GM19438 (cell line): ENCODE measurements around the gene SCNN1G.
"Not testable (repeated sequence)": the region's sequence is repeated elsewhere in the genome, so short reads cannot be mapped to it uniquely, and the experiment has no call there.

ENCODE experiments used
- ATAC-seq: cut with Tn5 transposase; IDR thresholded peaks from one replicate; pipeline ENCODE4 v1.9.1; 2021; ENCODE audit warnings: low read depth; ENCODE audit not compliant: unreplicated experiment

Gene SCNN1G

DNA sequence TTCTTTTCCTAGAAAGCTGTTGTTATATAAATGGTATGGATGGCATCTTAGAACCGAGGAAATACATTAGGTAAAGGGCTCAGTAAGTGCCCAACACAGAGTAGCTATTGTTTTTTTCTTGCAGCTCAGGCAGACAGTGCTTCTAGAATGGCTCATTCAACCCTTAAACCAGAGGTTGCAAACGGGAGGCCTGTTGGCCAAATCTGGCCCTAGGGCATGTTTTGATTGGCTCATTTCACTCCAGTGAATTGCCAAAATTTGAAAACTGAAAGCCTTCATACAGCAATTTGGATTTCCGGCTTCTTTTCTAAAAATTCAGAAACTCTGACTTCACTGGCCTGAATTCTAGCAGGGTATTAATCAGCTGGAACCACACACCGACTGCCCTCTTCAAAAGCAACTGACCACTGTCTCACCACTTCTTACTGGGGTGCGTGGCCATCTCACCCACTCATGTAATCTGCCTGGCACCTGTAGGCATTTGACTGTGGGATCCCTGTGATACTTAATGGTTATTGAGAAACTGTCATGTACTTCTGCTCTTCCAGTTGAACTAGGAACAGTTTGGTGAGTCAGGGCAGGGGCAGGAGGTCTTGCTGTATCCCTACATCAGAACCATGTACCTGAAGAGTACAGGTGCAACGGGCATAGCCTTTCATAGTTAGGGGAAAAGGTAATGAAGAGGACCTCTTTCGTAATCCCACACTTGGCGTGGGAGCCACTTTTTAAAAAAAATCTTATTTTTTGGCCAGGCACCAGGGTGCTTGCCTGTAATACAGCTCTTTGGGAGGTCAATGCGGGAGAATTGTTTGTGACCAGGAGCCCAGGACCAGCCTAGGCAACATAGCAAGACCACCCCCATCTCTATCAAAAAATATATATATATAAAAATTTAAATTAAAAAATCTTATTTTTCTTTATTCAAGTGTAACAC, 66.0 kb downstream of the SCNN1G start:
- no peak for ATAC-seq

DNA sequence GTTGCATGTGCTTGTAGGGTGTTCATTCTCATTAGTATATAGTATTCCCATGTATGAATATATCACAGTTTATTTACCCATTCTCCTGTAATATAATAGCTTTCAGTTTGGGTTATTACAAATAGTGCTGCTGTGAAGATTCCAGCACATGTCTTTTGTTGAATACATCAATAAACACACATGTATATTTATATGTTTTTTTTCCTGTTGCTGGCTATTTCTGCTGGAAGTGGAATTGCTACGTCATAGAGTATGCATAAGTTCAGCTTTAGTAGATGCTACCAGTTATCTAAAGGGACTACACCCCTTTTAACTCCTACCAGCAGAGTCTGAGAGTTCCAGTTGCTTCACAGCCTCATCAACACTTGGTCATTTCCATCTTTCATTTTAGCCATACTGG, 67.3 kb downstream of the SCNN1G start:
- ATAC-seq = no peak

DNA sequence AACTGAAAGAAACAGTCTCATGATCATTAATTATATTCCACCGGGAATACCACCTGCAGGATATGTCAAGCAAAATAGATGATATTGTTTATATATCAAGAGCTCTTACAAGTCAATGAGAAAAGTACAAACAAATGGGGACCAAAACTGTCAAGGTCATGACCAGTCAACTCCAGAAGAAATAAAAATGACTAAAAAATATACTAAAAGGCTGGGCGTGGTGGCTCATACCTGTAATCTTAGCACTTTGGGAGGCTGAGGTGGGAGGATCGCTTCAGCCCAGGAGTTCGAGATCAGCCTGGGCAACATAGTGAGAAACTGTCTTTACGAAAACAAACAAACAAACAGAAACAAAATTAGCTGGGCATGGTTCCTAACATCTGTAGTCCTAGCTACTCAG, 69.8 kb downstream of the SCNN1G start:
- no peak for ATAC-seq

DNA sequence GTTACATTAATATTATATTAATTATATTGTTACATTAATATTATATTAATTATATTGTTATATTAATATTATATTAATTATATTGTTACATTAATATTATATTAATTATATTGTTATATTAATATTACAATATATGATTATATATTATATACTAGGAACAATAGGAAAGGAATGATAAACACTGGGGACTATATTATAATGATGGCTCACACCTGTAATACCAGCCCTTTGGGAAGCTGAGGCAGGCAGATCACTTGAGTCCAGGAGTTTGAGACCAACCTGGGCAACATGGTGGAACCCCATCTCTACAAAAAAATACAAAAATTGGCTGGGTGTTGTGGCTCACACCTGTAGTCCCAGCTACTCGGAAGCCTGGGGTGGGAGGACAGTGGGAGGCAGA, 71.1 kb downstream of the SCNN1G start:
- not testable (repeated sequence) for ATAC-seq

DNA sequence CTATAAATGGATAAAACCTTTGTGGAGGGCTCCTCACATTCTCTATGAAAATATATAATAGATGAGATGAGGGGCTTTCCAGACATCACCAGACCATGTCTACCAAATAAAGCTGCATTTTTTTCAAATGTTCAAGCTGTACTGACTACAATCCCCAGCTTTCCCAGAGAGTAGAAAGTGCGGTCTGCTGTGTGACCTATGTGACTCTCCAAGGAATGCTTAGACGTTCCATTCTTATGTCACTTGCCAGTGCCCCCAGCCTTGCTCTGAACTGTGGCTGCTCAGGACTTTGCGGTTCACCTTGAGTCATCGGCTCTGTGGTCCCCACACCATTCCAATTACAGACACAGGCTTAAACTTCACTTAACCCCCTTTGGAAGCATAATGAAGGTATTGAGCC, 71.8 kb downstream of the SCNN1G start:
- no peak for ATAC-seq

DNA sequence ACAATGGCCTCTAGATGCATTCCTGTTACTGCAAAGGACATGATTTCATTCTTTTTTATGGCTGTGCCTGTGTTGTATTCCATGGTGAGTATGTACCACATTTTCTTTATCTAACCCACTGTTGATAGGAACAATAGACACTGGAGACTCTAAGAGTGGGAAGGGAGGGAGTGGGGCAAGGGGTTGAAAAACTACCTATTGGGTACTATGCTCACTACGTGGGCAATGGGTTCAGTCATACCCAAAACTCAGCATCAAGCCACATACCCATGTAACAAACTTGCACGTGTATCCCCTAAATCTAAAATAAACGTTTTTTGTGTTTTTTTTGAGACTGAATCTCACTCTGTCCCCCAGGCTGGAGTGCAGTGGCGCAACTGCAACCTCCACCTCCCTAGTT, 72.5 kb downstream of the SCNN1G start:
- no peak for ATAC-seq

DNA sequence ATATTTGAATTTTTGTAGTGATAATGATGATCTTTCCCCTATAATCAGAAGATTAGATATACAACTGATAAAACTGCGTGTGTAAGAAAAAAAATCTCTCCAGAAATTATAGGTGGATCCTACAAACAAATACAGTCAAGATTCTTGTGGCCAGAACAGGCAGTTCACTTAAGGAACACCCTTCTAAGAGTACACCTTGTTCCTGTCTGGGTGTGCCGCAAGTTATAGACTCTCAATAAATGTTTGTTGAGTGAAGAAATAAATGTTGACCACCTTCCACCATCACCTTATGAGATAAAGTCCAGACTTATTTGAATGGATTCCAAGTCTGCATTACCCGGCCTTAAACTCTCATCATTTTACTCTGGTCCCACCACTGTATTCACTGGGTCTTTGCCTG, 73.9 kb downstream of the SCNN1G start:
- no peak for ATAC-seq

DNA sequence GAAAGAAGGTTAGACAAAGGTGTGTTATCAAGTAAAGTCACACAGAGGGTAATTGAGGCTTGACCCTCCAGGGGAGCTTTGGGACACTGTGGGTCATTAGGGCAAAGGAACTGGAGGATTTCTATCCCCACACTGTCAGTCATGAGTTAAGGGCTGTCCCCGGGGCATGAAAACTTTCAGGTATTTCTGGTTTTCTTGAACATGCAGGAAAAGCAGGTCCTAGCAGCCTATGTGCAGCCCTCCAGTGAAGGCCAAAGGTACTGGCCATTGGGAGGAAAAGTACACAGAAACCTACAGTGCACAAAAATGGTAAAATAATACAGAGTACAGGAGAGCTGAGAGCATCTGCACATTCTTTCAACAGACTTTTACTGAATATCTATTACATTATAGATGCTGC, 75.1 kb downstream of the SCNN1G start:
- no peak for ATAC-seq

DNA sequence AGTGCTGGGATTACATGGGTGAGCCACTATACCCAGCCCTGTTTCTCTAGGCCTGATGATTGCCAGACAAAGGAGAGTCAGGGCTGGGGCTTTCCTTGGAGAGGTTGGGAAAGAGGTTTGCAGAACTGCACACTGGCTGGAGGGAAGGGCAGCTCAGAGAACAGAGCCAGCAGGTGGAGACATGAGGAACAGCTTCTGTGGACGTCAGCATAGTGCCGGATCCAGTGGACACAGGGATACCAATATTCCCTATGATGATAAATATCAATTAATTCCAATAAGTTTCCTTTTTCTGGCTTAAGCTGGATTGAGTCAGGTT, 76.3 kb downstream of the SCNN1G start:
- no peak for ATAC-seq
